H1 (cell line): ENCODE measurements around the gene KIFC1. TPM values are rescaled to one million over a fixed set of nuclear protein-coding genes. Genes with fewer than 3 reads are reported as not detected.

ENCODE experiments used
- BACH1 ChIP-seq: IDR thresholded peaks from 2 replicates; pipeline ENCODE4 v1.6.1; 2012; ENCODE audit warnings: low read length, improper control_type of control experiment
- JUN ChIP-seq: IDR thresholded peaks from 2 replicates; pipeline ENCODE4 v1.6.1; 2011; ENCODE audit warnings: low read depth, mild to moderate bottlenecking, improper control_type of control experiment, low read length
- KDM4A ChIP-seq: IDR thresholded peaks from one replicate; pipeline ENCODE4 v1.7.1; 2012; ENCODE audit warnings: low read depth, mild to moderate bottlenecking, moderate library complexity, low read length, inconsistent platforms; ENCODE audit not compliant: severe bottlenecking
- TAF7 ChIP-seq: optimal IDR thresholded peaks from 2 replicates; pipeline ENCODE3; 2011; ENCODE audit warnings: low read depth, mild to moderate bottlenecking, inconsistent platforms, low read length, moderate library complexity, borderline replicate concordance
- polyA plus RNA-seq, 7 experiments: library from polyadenylated mRNA; depleted of rRNA in 3 of 7; stranded (reverse) in 5 of 7; unstranded in 2 of 7; fragments of >200 nt in 5 of 7; fragments of 200-250 nt in 2 of 7; gene quantifications; 1 replicate in 5 of 7; 2 replicates in 1 of 7; 4 replicates in 1 of 7; pipeline versions ENCODE4 v1.2.1 to v1.2.3, GENCODE V29; 2011 to 2013; ENCODE audit warnings: missing spikeins in 2 of 7, mixed read lengths in 2 of 7
- total RNA-seq: library from RNA; stranded (reverse); fragmentation: NEBNext Ultra II Directional; extraction: Animal tissue kit (Norgen Biotek cat#: 25700); gene quantifications from 2 replicates; pipeline ENCODE4 v1.2.1, GENCODE V29; 2021
- TF ChIP-seq, protein P1 (sequence below): fragments of 300-600 bp; sonication (generic); IDR thresholded peaks from 2 replicates; pipeline ENCODE4 v1.7.1; 2012; ENCODE audit warnings: low read length, moderate library complexity, mild to moderate bottlenecking, inconsistent platforms; ENCODE audit not compliant: insufficient replicate concordance
- TF ChIP-seq, protein P2 (sequence below): IDR thresholded peaks from 2 replicates; pipeline ENCODE4 v1.6.1; 2012; ENCODE audit warnings: inconsistent platforms

KIFC1 gene
- total and polyA plus RNA-seq, 2 of the 8 experiments (the other 6 are each of a cell fraction or from before 2014, with no cell fraction given): 46.6 to 64.3 TPM

DNA sequence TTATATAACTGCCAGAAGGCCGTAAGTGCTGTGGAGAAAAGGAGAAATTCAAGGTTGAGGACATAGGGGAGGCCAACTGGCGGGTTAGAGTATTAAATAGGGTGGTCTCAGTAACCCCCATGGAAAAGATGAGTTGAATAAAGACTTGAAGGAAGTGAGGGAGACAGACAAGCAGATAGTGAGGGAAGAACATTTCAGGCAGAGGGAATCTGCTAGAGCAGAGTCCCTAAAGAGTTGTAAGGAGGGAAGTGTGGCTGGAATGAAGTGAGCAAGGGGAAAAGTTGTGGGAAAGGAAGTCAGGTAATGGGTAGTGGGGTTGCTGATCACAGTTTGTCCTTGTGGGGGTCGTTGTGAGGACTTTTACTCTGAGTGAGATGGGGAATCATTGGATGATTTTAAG, 1.4 kb downstream of the KIFC1 start (continued):
- no peak for TF ChIP-seq JUN
- TF ChIP-seq BACH1: no peak
- TF ChIP-seq, protein P1, sequence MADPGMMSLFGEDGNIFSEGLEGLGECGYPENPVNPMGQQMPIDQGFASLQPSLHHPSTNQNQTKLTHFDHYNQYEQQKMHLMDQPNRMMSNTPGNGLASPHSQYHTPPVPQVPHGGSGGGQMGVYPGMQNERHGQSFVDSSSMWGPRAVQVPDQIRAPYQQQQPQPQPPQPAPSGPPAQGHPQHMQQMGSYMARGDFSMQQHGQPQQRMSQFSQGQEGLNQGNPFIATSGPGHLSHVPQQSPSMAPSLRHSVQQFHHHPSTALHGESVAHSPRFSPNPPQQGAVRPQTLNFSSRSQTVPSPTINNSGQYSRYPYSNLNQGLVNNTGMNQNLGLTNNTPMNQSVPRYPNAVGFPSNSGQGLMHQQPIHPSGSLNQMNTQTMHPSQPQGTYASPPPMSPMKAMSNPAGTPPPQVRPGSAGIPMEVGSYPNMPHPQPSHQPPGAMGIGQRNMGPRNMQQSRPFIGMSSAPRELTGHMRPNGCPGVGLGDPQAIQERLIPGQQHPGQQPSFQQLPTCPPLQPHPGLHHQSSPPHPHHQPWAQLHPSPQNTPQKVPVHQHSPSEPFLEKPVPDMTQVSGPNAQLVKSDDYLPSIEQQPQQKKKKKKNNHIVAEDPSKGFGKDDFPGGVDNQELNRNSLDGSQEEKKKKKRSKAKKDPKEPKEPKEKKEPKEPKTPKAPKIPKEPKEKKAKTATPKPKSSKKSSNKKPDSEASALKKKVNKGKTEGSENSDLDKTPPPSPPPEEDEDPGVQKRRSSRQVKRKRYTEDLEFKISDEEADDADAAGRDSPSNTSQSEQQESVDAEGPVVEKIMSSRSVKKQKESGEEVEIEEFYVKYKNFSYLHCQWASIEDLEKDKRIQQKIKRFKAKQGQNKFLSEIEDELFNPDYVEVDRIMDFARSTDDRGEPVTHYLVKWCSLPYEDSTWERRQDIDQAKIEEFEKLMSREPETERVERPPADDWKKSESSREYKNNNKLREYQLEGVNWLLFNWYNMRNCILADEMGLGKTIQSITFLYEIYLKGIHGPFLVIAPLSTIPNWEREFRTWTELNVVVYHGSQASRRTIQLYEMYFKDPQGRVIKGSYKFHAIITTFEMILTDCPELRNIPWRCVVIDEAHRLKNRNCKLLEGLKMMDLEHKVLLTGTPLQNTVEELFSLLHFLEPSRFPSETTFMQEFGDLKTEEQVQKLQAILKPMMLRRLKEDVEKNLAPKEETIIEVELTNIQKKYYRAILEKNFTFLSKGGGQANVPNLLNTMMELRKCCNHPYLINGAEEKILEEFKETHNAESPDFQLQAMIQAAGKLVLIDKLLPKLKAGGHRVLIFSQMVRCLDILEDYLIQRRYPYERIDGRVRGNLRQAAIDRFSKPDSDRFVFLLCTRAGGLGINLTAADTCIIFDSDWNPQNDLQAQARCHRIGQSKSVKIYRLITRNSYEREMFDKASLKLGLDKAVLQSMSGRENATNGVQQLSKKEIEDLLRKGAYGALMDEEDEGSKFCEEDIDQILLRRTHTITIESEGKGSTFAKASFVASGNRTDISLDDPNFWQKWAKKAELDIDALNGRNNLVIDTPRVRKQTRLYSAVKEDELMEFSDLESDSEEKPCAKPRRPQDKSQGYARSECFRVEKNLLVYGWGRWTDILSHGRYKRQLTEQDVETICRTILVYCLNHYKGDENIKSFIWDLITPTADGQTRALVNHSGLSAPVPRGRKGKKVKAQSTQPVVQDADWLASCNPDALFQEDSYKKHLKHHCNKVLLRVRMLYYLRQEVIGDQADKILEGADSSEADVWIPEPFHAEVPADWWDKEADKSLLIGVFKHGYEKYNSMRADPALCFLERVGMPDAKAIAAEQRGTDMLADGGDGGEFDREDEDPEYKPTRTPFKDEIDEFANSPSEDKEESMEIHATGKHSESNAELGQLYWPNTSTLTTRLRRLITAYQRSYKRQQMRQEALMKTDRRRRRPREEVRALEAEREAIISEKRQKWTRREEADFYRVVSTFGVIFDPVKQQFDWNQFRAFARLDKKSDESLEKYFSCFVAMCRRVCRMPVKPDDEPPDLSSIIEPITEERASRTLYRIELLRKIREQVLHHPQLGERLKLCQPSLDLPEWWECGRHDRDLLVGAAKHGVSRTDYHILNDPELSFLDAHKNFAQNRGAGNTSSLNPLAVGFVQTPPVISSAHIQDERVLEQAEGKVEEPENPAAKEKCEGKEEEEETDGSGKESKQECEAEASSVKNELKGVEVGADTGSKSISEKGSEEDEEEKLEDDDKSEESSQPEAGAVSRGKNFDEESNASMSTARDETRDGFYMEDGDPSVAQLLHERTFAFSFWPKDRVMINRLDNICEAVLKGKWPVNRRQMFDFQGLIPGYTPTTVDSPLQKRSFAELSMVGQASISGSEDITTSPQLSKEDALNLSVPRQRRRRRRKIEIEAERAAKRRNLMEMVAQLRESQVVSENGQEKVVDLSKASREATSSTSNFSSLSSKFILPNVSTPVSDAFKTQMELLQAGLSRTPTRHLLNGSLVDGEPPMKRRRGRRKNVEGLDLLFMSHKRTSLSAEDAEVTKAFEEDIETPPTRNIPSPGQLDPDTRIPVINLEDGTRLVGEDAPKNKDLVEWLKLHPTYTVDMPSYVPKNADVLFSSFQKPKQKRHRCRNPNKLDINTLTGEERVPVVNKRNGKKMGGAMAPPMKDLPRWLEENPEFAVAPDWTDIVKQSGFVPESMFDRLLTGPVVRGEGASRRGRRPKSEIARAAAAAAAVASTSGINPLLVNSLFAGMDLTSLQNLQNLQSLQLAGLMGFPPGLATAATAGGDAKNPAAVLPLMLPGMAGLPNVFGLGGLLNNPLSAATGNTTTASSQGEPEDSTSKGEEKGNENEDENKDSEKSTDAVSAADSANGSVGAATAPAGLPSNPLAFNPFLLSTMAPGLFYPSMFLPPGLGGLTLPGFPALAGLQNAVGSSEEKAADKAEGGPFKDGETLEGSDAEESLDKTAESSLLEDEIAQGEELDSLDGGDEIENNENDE: no peak
- no peak for TF ChIP-seq KDM4A
- TF ChIP-seq TAF7: no peak
- TF ChIP-seq, protein P2, sequence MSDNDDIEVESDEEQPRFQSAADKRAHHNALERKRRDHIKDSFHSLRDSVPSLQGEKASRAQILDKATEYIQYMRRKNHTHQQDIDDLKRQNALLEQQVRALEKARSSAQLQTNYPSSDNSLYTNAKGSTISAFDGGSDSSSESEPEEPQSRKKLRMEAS: no peak
- TF ChIP-seq, all 59 proteins: peak for 0
